Measurements from ENCODE around the gene PRUNE1. TPM values are rescaled to one million over a fixed set of nuclear protein-coding genes. Genes with fewer than 3 reads are reported as not detected.

Gene PRUNE1
- total RNA-seq, 4 donors from 2014 or later, result 8.9 to 21.0 (median 15.9) TPM

DNA sequence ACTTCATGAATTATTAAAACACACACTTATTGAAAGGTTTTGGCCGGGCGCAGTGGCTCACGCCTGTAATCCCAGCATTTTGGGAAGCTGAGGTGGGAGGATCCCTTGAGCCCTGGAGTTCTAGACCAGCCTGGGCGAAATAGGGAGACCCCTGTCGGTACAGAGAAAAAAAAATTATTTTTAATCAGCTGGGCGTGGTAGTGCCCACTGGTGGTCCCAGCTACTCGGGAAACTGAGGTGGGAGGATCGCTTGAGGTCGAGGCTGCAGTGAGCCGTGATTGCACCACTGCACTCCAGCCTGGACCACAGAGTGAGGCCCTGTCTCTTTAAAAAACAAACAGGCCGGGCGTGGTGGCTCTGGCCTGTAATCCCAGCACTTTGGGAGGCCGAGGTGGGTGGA, 64.0 kb downstream of the PRUNE1 start:
- intact Hi-C loops (cut with DNase I), result no loop called here
- Histone ChIP-seq H3K27ac (peak overlapping the region in 3 of 4 donors; percentile 5 to 100 (median 99)), H3K27me3 (no peaks in the 10 kb centered on the region), H3K4me1 (peaks cover 11 to 26% (median 16%) of the 10 kb centered on the region in 3 donors), H3K36me3 (peaks cover 0 to 24% (median 0%) of the 10 kb centered on the region in 3 donors), H3K9me3 (no peaks in the 10 kb centered on the region), H3K4me3 (no peak overlapping the region)
- 64 to 68% methylated on average over 12 to 13 of the region's 13 CpGs for WGBS, 2 donors
- no peak for TF ChIP-seq POLR2A (IDR thresholded peaks at IDR 0.05)
- TF ChIP-seq, protein P1, sequence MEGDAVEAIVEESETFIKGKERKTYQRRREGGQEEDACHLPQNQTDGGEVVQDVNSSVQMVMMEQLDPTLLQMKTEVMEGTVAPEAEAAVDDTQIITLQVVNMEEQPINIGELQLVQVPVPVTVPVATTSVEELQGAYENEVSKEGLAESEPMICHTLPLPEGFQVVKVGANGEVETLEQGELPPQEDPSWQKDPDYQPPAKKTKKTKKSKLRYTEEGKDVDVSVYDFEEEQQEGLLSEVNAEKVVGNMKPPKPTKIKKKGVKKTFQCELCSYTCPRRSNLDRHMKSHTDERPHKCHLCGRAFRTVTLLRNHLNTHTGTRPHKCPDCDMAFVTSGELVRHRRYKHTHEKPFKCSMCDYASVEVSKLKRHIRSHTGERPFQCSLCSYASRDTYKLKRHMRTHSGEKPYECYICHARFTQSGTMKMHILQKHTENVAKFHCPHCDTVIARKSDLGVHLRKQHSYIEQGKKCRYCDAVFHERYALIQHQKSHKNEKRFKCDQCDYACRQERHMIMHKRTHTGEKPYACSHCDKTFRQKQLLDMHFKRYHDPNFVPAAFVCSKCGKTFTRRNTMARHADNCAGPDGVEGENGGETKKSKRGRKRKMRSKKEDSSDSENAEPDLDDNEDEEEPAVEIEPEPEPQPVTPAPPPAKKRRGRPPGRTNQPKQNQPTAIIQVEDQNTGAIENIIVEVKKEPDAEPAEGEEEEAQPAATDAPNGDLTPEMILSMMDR (IDR thresholded peaks at IDR 0.05), result no peak
- DNase-seq, result no peak

Small RNA genes within 50 kb of the gene (small RNA-seq; reads per million reads assigned to genes)
- gene RNU6-884P, result 0 reads per million in 4 donors

Other genes starting within 250 kb of the PRUNE1 start
- 10 to 100 TPM; 19.7 to 82.4 (median 48.0) TPM for gene CTSS, start 242.7 kb upstream of the PRUNE1 start, total RNA-seq
- 10 to 100 TPM in 2 of 4 donors, 1 to 10 TPM in 2; 3.0 to 71.7 (median 38.5) TPM for gene CTSK, start 200.2 kb upstream of the PRUNE1 start, total RNA-seq
- gene ARNT, start 131.8 kb upstream of the PRUNE1 start, total RNA-seq, result 10 to 100 TPM; 20.5 to 39.9 (median 25.0) TPM
- not detected for gene CTXND2, start 121.3 kb upstream of the PRUNE1 start, total RNA-seq
- 10 to 100 TPM; 20.5 to 39.5 (median 25.3) TPM for gene SETDB1, start 82.1 kb upstream of the PRUNE1 start, total RNA-seq
- 10 to 100 TPM; 18.2 to 72.7 (median 45.4) TPM for gene CERS2, start 33.6 kb upstream of the PRUNE1 start, total RNA-seq
- 1 to 10 TPM; 1.2 to 7.8 (median 4.4) TPM for gene ANXA9, start 26.2 kb upstream of the PRUNE1 start, total RNA-seq
- gene MINDY1, start 1.5 kb upstream of the PRUNE1 start, total RNA-seq, result 10 to 100 TPM; 25.4 to 52.5 (median 37.1) TPM
- 100 to 1,000 TPM in 1 of 4 donors, 10 to 100 TPM in 3; 52.7 to 168 (median 96.1) TPM for gene BNIPL, start 28.1 kb downstream of the PRUNE1 start, total RNA-seq
- 1 to 10 TPM in 3 of 4 donors, under 1 TPM in 1; 0.23 to 3.2 (median 2.3) TPM for gene C1orf56, start 39.3 kb downstream of the PRUNE1 start, total RNA-seq
- gene CDC42SE1, start 51.2 kb downstream of the PRUNE1 start, total RNA-seq, result 100 to 1,000 TPM in 3 of 4 donors, 10 to 100 TPM in 1; 86.7 to 128 (median 115) TPM
- 1 to 10 TPM in 2 of 4 donors, under 1 TPM in 2; 0.38 to 1.6 (median 0.92) TPM for gene MLLT11, start 51.9 kb downstream of the PRUNE1 start, total RNA-seq
- 10 to 100 TPM in 3 of 4 donors, 1 to 10 TPM in 1; 7.1 to 15.8 (median 11.0) TPM for gene GABPB2, start 62.3 kb downstream of the PRUNE1 start, total RNA-seq
- gene SEMA6C, start 138.2 kb downstream of the PRUNE1 start, total RNA-seq, result 1 to 10 TPM in 3 of 4 donors, under 1 TPM in 1; 0.91 to 3.8 (median 2.0) TPM
- gene TNFAIP8L2, start 148.2 kb downstream of the PRUNE1 start, total RNA-seq, result 1 to 10 TPM in 2 of 4 donors, not detected in 2; 2.3 to 5.7 TPM
- 1 to 10 TPM; 4.6 to 8.8 (median 5.9) TPM for gene LYSMD1, start 157.5 kb downstream of the PRUNE1 start, total RNA-seq
- 10 to 100 TPM; 15.2 to 29.8 (median 18.5) TPM for gene SCNM1, start 157.7 kb downstream of the PRUNE1 start, total RNA-seq
- not detected for gene TMOD4, start 167.5 kb downstream of the PRUNE1 start, total RNA-seq
- gene VPS72, start 181.7 kb downstream of the PRUNE1 start, total RNA-seq, result 10 to 100 TPM; 17.2 to 38.3 (median 29.7) TPM
- 10 to 100 TPM; 21.5 to 49.2 (median 36.6) TPM for gene PIP5K1A, start 190.1 kb downstream of the PRUNE1 start, total RNA-seq
- 100 to 1,000 TPM in 3 of 4 donors, 10 to 100 TPM in 1; 78.2 to 117 (median 109) TPM for gene PSMD4, start 246.3 kb downstream of the PRUNE1 start, total RNA-seq